WERI-Rb-1 (cell line): ENCODE results near the gene RFPL2.

Experiments
- DNase-seq: peaks from one replicate; pipeline ENCODE4 v3.0.0-alpha.2; 2020
- H3K27ac ChIP-seq: fragments of 250-450 bp; sonication (Bioruptor Pico); 2 replicates; pipeline ENCODE4 v1.5.1; 2020; ENCODE audit warnings: mild to moderate bottlenecking, moderate library complexity
- H3K27me3 ChIP-seq: fragments of 250-450 bp; sonication (Bioruptor Pico); 2 replicates; pipeline ENCODE4 v1.5.1; 2021; ENCODE audit warnings: mild to moderate bottlenecking, low read depth, moderate library complexity; ENCODE audit not compliant: insufficient read depth, severe bottlenecking
- H3K36me3 ChIP-seq: fragments of 250-450 bp; sonication (Bioruptor Pico); 2 replicates; pipeline ENCODE4 v1.5.1; 2020; ENCODE audit warnings: mild to moderate bottlenecking, moderate library complexity
- H3K4me3 ChIP-seq: 2 replicates; pipeline ENCODE4 v1.5.1; 2011; ENCODE audit warnings: low read depth, mild to moderate bottlenecking, control low read depth, low read length
- H3K9me3 ChIP-seq: fragments of 250-450 bp; sonication (Bioruptor Pico); 2 replicates; pipeline ENCODE4 v1.5.1; 2021; ENCODE audit warnings: mild to moderate bottlenecking, moderate library complexity; ENCODE audit not compliant: severe bottlenecking
- CTCF ChIP-seq: IDR thresholded peaks from 2 replicates; pipeline ENCODE4 v1.5.1; 2011; ENCODE audit warnings: low read depth, mild to moderate bottlenecking, control low read depth, inconsistent platforms, low read length

RFPL2 gene

GRCh38 chr22:32226326-32227104 lies 21.6 kb upstream of the RFPL2 start:
- Histone ChIP-seq H3K27ac (no peak overlapping the region), H3K4me3 (no peak overlapping the region), H3K27me3 (peaks cover 6% of the 10 kb centered on the region), H3K9me3 (no peaks in the 10 kb centered on the region), H3K36me3 (no peaks in the 10 kb centered on the region)
- no peak for DNase-seq
- TF ChIP-seq CTCF = no peak

GRCh38 chr22:32222991-32223390 lies 18.1 kb upstream of the RFPL2 start:
- DNase-seq = no peak

GRCh38 chr22:32219026-32219425 lies 14.2 kb upstream of the RFPL2 start:
- H3K36me3 ChIP-seq = no peaks in the 10 kb centered on the region
- no peak overlapping the region for H3K4me3 ChIP-seq
- no peak for TF ChIP-seq CTCF
- no peaks in the 10 kb centered on the region for H3K27me3 ChIP-seq
- no peak for DNase-seq
- no peak overlapping the region for H3K27ac ChIP-seq
- H3K9me3 ChIP-seq = no peaks in the 10 kb centered on the region

More at GRCh38 chr22:32222991-32223390, 18.1 kb upstream of the RFPL2 start:
- no peak overlapping the region for H3K27ac ChIP-seq
- H3K4me3 ChIP-seq = no peak overlapping the region
- no peaks in the 10 kb centered on the region for H3K36me3 ChIP-seq
- H3K27me3 ChIP-seq = no peaks in the 10 kb centered on the region
- no peak for TF ChIP-seq CTCF
- no peaks in the 10 kb centered on the region for H3K9me3 ChIP-seq

- no peak overlapping the region for H3K4me3 ChIP-seq
- H3K9me3 ChIP-seq = no peaks in the 10 kb centered on the region
- no peak for TF ChIP-seq CTCF
- DNase-seq = no peak
- H3K36me3 ChIP-seq = no peaks in the 10 kb centered on the region
- no peak overlapping the region for H3K27ac ChIP-seq
- H3K27me3 ChIP-seq = no peaks in the 10 kb centered on the region
Observed at GRCh38 chr22:32218470-32218869, 13.6 kb upstream of the RFPL2 start.

DNA sequence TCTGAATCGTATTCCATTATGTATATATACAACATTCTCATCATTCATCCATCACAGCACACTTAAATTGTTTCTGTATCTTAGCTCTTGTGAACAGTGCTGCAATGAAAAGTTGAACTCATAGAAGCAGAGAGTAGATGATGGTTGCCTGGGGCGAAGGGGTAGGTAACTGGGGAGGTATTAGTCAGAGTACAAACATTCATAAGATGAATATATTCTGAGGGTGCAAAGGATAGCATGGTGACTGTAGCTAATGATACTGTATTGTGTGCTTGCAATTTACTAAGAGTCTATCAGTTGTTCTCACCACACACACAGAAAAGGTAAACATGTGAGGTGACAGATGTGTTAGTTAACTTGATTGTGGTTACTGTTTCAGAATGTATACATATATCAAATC lies 12.6 kb upstream of the RFPL2 start:
- Histone ChIP-seq H3K4me3 (no peak overlapping the region), H3K36me3 (no peaks in the 10 kb centered on the region)

More for the DNA sequence above, 12.6 kb upstream of the RFPL2 start:
- no peaks in the 10 kb centered on the region for H3K27me3 ChIP-seq
- no peaks in the 10 kb centered on the region for H3K9me3 ChIP-seq
- DNase-seq = no peak
- TF ChIP-seq CTCF = no peak
- no peak overlapping the region for H3K27ac ChIP-seq
